Astrocyte (in vitro differentiated cells and primary cell): ENCODE data around the gene ANKRD40. TPM values are rescaled to one million over a fixed set of nuclear protein-coding genes. Genes with fewer than 3 reads are reported as not detected.
"Not testable (repeated sequence)": the region's sequence is repeated elsewhere in the genome, so short reads cannot be mapped to it uniquely, and the experiment has no call there.

ENCODE experiments used
- DNase-seq: peaks from one replicate; pipeline ENCODE4 v3.0.0-alpha.2; 2010; ENCODE audit warnings: low read depth
- FAIRE-seq: peaks from 2 replicates; lab custom pipeline; 2011; peaks lifted over from hg19 to GRCh38; lab: Jason Lieb, UNC
- H2AFZ ChIP-seq: 2 replicates; pipeline ENCODE4 v1.6.0; 2012; ENCODE audit warnings: low read depth, low read length, inconsistent platforms
- H3K27ac ChIP-seq: 2 replicates; pipeline ENCODE4 v1.5.1; 2011; ENCODE audit warnings: low read depth, low read length, inconsistent platforms
- H3K27me3 ChIP-seq: 2 replicates; pipeline ENCODE4 v1.6.0; 2011; ENCODE audit warnings: low read length, inconsistent platforms; ENCODE audit not compliant: insufficient read depth
- H3K36me3 ChIP-seq: 2 replicates; pipeline ENCODE4 v1.5.1; 2011; ENCODE audit warnings: low read length, inconsistent platforms; ENCODE audit not compliant: insufficient read depth
- H3K4me1 ChIP-seq: 2 replicates; pipeline ENCODE4 v1.5.1; 2011; ENCODE audit warnings: low read length, inconsistent platforms; ENCODE audit not compliant: insufficient read depth
- H3K4me2 ChIP-seq: 2 replicates; pipeline ENCODE4 v1.6.0; 2012; ENCODE audit warnings: low read length, inconsistent platforms
- H3K4me3 ChIP-seq: 2 replicates; pipeline ENCODE4 v1.5.1; 2011; ENCODE audit warnings: low read depth, mild to moderate bottlenecking, low read length, inconsistent platforms; ENCODE audit not compliant: insufficient read depth
- H3K79me2 ChIP-seq: 2 replicates; pipeline ENCODE4 v1.6.0; 2012; ENCODE audit warnings: mild to moderate bottlenecking, low read length, inconsistent platforms; ENCODE audit not compliant: insufficient read depth
- H3K9ac ChIP-seq: 2 replicates; pipeline ENCODE4 v1.6.0; 2012; ENCODE audit warnings: mild to moderate bottlenecking, low read length, inconsistent platforms
- H3K9me3 ChIP-seq: 2 replicates; pipeline ENCODE4 v1.5.1; 2012; ENCODE audit warnings: low read depth, mild to moderate bottlenecking, low read length, inconsistent platforms; ENCODE audit not compliant: insufficient read depth
- H4K20me1 ChIP-seq: 2 replicates; pipeline ENCODE4 v1.6.0; 2012; ENCODE audit warnings: low read length, inconsistent platforms; ENCODE audit not compliant: insufficient read depth
- H3K27ac Mint-ChIP-seq: one replicate; pipeline ENCODE4 v1.8.0; 2021; ENCODE audit warnings: mild to moderate bottlenecking, mixed read lengths; ENCODE audit not compliant: unreplicated experiment
- H3K27me3 Mint-ChIP-seq: one replicate; pipeline ENCODE4 v1.8.0; 2021; ENCODE audit warnings: low read depth, mixed read lengths; ENCODE audit not compliant: unreplicated experiment
- H3K36me3 Mint-ChIP-seq: one replicate; pipeline ENCODE4 v1.8.0; 2021; ENCODE audit warnings: low read depth, mixed read lengths; ENCODE audit not compliant: unreplicated experiment
- H3K4me1 Mint-ChIP-seq: one replicate; pipeline ENCODE4 v1.8.0; 2021; ENCODE audit warnings: low read depth, mixed read lengths; ENCODE audit not compliant: unreplicated experiment
- H3K4me3 Mint-ChIP-seq: one replicate; pipeline ENCODE4 v1.8.0; 2021; ENCODE audit warnings: mild to moderate bottlenecking, moderate library complexity, mixed read lengths; ENCODE audit not compliant: unreplicated experiment
- H3K9me3 Mint-ChIP-seq: one replicate; pipeline ENCODE4 v1.8.0; 2021; ENCODE audit warnings: mild to moderate bottlenecking, mixed read lengths; ENCODE audit not compliant: unreplicated experiment
- CTCF ChIP-seq: IDR thresholded peaks from 2 replicates; pipeline ENCODE4 v1.5.1; 2011; ENCODE audit warnings: low read depth, mild to moderate bottlenecking, inconsistent platforms, low read length, moderate library complexity; ENCODE audit not compliant: insufficient read depth
- EZH2 ChIP-seq: IDR thresholded peaks from 2 replicates; pipeline ENCODE4 v1.6.1; 2012; ENCODE audit warnings: mild to moderate bottlenecking, low read length, inconsistent platforms; ENCODE audit not compliant: insufficient read depth
- total RNA-seq: library from RNA; stranded (reverse); gene quantifications from 2 replicates; pipeline ENCODE4 v1.2.1, GENCODE V29; 2021

The ANKRD40 gene
- total RNA-seq, 1 donor from 2014 or later: 38.3 TPM

- peaks cover 98% of the 10 kb centered on the region for H4K20me1 ChIP-seq
- no peak overlapping the region for H3K4me2 ChIP-seq
- Mint-ChIP-seq H3K27ac (no peak overlapping the region), H3K36me3 (no peaks in the 10 kb centered on the region), H3K9me3 (no peaks in the 10 kb centered on the region), H3K4me1 (peaks cover 29% of the 10 kb centered on the region), H3K27me3 (no peaks in the 10 kb centered on the region), H3K4me3 (no peak overlapping the region)
- no peaks in the 10 kb centered on the region for H3K27me3 ChIP-seq
- DNase-seq (no peak), FAIRE-seq (no peak)
- no peaks in the 10 kb centered on the region for H3K9me3 ChIP-seq
- H3K9ac ChIP-seq: no peak overlapping the region
- TF ChIP-seq EZH2 (no peak), CTCF (no peak)
- no peak overlapping the region for H3K27ac ChIP-seq
- H3K4me1 ChIP-seq: peaks cover 6% of the 10 kb centered on the region
- peaks cover 99% of the 10 kb centered on the region for H3K79me2 ChIP-seq
- no peak overlapping the region for H2AFZ ChIP-seq
- H3K4me3 ChIP-seq: no peak overlapping the region
- no peaks in the 10 kb centered on the region for H3K36me3 ChIP-seq
These were observed 18.3 kb upstream of the ANKRD40 start for GRCh38 chr17:50725769-50726655.

DNA sequence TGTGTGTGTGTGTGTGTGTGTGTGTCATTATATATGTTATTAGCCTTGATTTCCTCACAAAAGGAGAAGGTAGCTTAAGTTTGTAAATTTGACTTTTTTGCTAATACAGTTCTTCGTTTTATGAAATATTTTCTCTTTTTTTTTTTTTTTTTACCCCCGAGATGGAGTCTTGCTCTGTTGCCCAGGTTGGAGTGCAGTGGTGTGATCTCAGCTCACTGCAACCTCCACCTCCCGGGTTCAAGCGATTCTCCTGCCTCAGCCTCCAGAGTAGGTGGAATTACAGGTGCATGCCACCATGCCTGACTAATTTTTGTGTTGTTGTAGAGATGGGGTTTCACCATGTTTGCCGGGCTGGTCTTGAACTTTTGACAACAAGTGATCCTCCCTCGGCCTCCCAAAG lies 16.9 kb upstream of the ANKRD40 start:
- not testable (repeated sequence) for H3K9me3 Mint-ChIP-seq, H3K27ac ChIP-seq, FAIRE-seq, H3K27me3 ChIP-seq, H3K4me2 ChIP-seq, H3K36me3 Mint-ChIP-seq, H3K36me3 ChIP-seq, H3K27ac Mint-ChIP-seq, H2AFZ ChIP-seq, DNase-seq, H3K27me3 Mint-ChIP-seq, H3K9me3 ChIP-seq, H3K4me3 Mint-ChIP-seq, H3K9ac ChIP-seq, H3K4me1 ChIP-seq, H3K4me3 ChIP-seq
- Histone ChIP-seq H3K79me2 (peaks cover 100% of the 10 kb centered on the region), H4K20me1 (peaks cover 99% of the 10 kb centered on the region)
- peaks cover 29% of the 10 kb centered on the region for H3K4me1 Mint-ChIP-seq

GRCh38 chr17:50722746-50723145 lies 15.0 kb upstream of the ANKRD40 start:
- peaks cover 25% of the 10 kb centered on the region for H3K4me1 Mint-ChIP-seq
- Histone ChIP-seq H3K4me2 (peak overlapping the region; percentile 32), H3K4me1 (peaks cover 6% of the 10 kb centered on the region), H3K27me3 (no peaks in the 10 kb centered on the region), H3K9me3 (no peaks in the 10 kb centered on the region), H4K20me1 (peaks cover 80% of the 10 kb centered on the region), H2AFZ (no peak overlapping the region), H3K4me3 (no peak overlapping the region), H3K79me2 (peaks cover 84% of the 10 kb centered on the region), H3K27ac (no peak overlapping the region), H3K36me3 (no peaks in the 10 kb centered on the region), H3K9ac (no peak overlapping the region)
- H3K36me3 Mint-ChIP-seq: no peaks in the 10 kb centered on the region
- H3K4me3 Mint-ChIP-seq: peak overlapping the region; percentile 52
- TF ChIP-seq EZH2 (no peak), CTCF (no peak)
- no peaks in the 10 kb centered on the region for H3K9me3 Mint-ChIP-seq
- H3K27ac Mint-ChIP-seq: no peak overlapping the region
- DNase-seq: no peak
- FAIRE-seq: no peak
- no peaks in the 10 kb centered on the region for H3K27me3 Mint-ChIP-seq
